ENCODE measurements around the gene TRIM41.
"Not testable (repeated sequence)": the region's sequence is repeated elsewhere in the genome, so short reads cannot be mapped to it uniquely, and the experiment has no call there.

TRIM41 gene

GRCh38 chr5:181248277-181248676 is 25.2 kb downstream of the TRIM41 start:
- DNase-seq (ENCODE audit: low read depth in 2 of 2): no peak

- DNase-seq (ENCODE audit: low read depth in 2 of 2): no peak
Measured at GRCh38 chr5:181255276-181255675, 32.2 kb downstream of the TRIM41 start.

GRCh38 chr5:181255836-181256578 is 32.9 kb downstream of the TRIM41 start:
- DNase-seq (ENCODE audit: low read depth in 2 of 2): no peak

GRCh38 chr5:181258576-181258975 is 35.5 kb downstream of the TRIM41 start:
- DNase-seq (ENCODE audit: low read depth in 2 of 2): no peak

GRCh38 chr5:181259283-181259682 is 36.2 kb downstream of the TRIM41 start:
- DNase-seq (ENCODE audit: low read depth in 2 of 2): no peak

GRCh38 chr5:181259974-181260719 is 37.1 kb downstream of the TRIM41 start:
- DNase-seq (ENCODE audit: low read depth in 2 of 2): no peak

GRCh38 chr5:181260720-181261319 is 37.7 kb downstream of the TRIM41 start, which contains the start of gene TRIM52:
TSS of gene TRIM52 (minus strand) at chr5:181261143. CDS start at chr5:181260813, 330 bp downstream.
- peak; percentile 82 to 87 for DNase-seq (ENCODE audit: low read depth in 2 of 2)

- peak; percentile 58 to 64 for DNase-seq (ENCODE audit: low read depth in 2 of 2)
Measured at GRCh38 chr5:181261320-181262049, 38.4 kb downstream of the TRIM41 start.

GRCh38 chr5:181263633-181264032 is 40.6 kb downstream of the TRIM41 start:
- no peak for DNase-seq (ENCODE audit: low read depth in 2 of 2)

- peak in 1 of 2 donors; percentile 65 for DNase-seq (ENCODE audit: low read depth in 2 of 2)
Measured at GRCh38 chr5:181265092-181265671, 42.1 kb downstream of the TRIM41 start.

GRCh38 chr5:181267291-181267904 is 44.3 kb downstream of the TRIM41 start:
- DNase-seq (ENCODE audit: low read depth in 2 of 2): not testable (repeated sequence)

- DNase-seq (ENCODE audit: low read depth in 2 of 2): not testable (repeated sequence)
Measured at GRCh38 chr5:181267907-181268306, 44.8 kb downstream of the TRIM41 start.

GRCh38 chr5:181271081-181271480 is 48.0 kb downstream of the TRIM41 start:
- DNase-seq (ENCODE audit: low read depth in 2 of 2): no peak

- DNase-seq (ENCODE audit: low read depth in 2 of 2): not testable (repeated sequence)
Measured at GRCh38 chr5:181273433-181273744, 50.3 kb downstream of the TRIM41 start.

- no peak for DNase-seq (ENCODE audit: low read depth in 2 of 2)
Measured at GRCh38 chr5:181280251-181280762, 57.2 kb downstream of the TRIM41 start.

- DNase-seq (ENCODE audit: low read depth in 2 of 2): no peak
Measured at GRCh38 chr5:181281077-181281983, 58.2 kb downstream of the TRIM41 start.

- no peak for DNase-seq (ENCODE audit: low read depth in 2 of 2)
Measured at GRCh38 chr5:181281984-181282316, 58.9 kb downstream of the TRIM41 start.

GRCh38 chr5:181282415-181282814 is 59.3 kb downstream of the TRIM41 start:
- not testable (repeated sequence) for DNase-seq (ENCODE audit: low read depth in 2 of 2)

- DNase-seq (ENCODE audit: low read depth in 2 of 2): no peak
Measured at GRCh38 chr5:181282874-181283273, 59.8 kb downstream of the TRIM41 start.

- DNase-seq (ENCODE audit: low read depth in 2 of 2): no peak
Measured at GRCh38 chr5:181283347-181283746, 60.3 kb downstream of the TRIM41 start.

All from stimulated activated CD8-positive, alpha-beta memory T cell treated with anti-CD3 and anti-CD28 coated beads, Interleukin-7, amount 100 ng/mL, for 4 hours (primary cell).